ENCODE measurements around the gene INHBA.

The INHBA gene

DNA sequence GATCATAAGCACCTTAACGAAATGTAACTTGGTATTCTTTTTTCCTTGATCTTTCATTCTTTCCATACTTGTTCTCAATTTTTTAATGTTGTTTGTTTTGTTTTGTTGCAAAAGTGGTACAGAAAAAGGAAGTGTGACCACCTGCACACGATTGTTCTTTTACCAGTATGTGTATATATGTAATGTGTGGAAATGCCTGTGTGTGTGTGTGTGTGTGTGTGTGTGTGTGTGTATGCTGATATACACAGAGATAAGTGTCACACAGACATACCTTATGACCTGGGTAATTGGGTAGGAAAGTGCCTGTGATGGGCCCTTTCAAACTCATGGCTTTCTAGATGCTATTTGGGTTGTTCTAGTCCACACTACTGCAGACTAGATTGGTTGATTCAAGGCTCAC is 14.0 kb downstream of the INHBA start:
- DNase-seq (ENCODE audit: low read depth in 2 of 2) = no peak

DNA sequence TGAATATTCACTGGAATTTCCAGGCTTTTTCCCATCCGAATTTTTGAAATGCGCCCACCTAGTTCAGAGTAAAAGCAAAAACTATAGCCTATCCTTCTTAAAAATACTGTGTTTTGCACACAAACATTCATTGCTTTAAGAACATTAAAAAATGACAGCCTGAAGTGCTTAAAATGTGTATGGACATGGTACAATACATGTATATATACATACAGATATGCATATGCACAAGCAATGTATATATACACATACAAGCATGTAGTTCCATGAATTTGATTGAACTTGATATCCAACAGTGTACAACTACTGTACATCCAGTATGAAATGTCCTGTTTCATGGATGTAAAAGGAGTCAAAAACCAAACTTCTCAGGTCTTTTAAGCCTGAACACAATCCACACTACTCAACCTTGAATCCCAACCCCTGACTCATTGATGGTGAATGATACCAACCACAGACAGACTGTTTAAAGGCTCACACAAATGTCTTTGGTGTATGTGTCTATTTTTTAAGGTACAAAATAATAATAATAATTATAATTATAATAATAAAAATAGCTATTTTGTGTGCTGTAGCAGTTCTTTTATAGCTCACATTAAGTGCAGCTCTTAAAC is 14.8 kb downstream of the INHBA start:
- no peak for DNase-seq (ENCODE audit: low read depth in 2 of 2)

DNA sequence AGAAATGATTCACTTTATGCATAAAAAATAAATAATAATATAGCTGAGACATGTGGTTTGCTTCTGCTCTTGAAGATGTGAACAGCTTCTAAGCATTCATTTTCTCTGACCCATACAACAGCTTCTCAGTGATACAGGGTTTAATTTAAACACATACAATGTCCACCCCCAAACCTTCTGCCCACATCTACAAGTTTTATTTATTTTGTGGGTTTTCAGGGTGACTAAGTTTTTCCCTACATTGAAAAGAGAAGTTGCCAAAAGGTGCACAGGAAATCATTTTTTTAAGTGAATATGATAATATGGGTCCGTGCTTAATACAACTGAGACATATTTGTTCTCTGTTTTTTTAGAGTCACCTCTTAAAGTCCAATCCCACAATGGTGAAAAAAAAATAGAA is 17.2 kb downstream of the INHBA start:
- no peak for DNase-seq (ENCODE audit: low read depth in 2 of 2)

DNA sequence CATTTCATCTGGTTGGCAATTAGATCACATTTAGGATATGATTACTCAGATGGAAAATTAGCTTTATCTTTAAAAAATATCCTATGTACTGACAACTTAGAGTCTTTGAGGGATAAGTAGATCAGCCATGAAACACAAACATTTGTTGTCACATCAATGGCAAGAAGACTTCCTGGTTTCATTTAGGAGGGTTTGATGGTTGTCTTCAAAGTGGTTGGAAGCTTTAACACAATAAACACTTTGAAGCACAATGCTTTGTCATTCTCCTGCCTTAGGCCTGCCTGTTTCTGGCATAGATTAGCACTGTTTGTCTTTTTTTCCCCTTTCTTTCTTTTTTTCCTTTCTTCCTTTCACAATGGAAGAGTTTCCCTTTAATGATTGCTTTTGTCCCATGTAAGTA is 20.5 kb downstream of the INHBA start:
- DNase-seq (ENCODE audit: low read depth in 2 of 2) = no peak

DNA sequence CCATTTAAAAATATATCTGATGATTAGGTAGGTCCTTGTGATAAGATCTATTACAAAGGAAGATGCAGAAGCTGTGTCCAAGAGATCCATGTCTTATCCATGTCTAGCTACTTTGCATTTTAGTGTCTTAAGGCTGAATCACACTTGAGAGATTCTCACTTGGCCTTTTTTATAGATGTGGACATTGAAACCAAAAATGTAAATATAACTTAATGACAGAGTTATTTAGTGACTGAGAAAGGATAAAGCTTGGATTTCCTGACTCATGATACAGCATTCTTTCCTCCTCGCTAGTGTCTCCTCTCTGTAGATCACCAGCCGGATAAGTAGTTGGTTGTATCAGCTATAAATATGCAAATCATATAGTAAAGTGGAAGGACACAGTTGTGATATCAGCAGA is 23.3 kb downstream of the INHBA start:
- no peak for DNase-seq (ENCODE audit: low read depth in 2 of 2)

DNA sequence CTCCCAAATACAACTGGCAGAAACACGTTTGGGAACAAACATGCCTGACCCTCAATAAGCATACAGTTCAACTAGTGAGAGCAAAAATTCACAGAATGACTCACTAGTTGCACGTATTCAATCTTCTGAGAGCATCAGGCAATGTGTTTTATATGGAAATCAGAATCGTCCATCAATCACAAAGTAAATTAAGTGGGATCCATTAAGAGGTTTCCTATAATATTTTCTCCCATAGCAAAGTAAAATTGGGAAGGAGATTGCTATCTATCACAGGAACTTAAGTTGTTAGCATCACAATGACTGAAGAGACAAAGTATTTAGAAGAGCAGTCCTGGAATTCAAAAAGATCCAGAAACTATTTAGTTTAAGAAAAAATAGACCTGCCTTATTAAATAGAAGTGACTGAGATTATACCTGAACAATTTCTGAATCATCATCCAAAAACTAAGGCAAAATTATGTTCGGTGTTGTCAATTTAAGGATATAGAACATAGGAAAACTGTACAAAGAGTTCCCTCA is 28.3 kb downstream of the INHBA start:
- DNase-seq (ENCODE audit: low read depth in 2 of 2) = no peak

DNA sequence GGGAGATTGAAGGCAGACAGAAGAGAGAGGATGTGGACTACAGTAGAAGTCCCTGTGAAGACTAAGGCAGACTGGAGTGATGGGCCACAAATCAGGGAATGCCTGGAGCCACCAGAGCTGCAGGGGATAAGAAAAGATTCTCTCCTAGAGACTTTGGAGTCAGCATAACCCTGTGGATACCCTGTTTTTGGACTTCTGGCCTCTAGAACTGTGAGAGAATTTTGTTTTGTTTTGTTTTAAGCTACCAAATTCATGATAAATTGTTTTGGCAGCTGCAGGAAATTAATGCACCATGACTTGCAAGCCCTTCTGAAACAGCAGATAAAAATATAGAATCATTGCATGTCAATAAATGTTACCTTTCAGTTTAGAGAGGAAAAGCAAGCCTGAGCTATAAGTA is 41.3 kb downstream of the INHBA start:
- no peak for DNase-seq (ENCODE audit: low read depth in 2 of 2)

DNA sequence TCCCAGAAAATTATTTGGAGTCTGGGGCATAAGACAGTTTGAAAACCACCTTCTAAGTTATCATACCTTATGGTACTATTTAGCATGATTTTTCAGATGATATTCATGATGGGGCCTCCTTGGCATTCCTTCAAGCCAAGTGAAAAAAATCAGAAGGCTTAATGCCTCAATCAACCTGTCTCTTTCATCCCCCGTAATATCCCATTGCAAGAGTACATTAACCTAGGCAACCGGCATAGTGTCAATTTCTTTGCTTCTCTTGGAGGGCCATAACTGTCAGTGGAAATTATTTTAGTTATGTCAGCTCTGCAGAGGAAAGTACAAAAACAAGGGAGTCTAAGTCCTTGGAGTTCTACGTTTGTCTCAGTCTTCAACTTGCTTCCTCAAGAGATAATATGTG is 43.4 kb downstream of the INHBA start:
- no peak for DNase-seq (ENCODE audit: low read depth in 2 of 2)

DNA sequence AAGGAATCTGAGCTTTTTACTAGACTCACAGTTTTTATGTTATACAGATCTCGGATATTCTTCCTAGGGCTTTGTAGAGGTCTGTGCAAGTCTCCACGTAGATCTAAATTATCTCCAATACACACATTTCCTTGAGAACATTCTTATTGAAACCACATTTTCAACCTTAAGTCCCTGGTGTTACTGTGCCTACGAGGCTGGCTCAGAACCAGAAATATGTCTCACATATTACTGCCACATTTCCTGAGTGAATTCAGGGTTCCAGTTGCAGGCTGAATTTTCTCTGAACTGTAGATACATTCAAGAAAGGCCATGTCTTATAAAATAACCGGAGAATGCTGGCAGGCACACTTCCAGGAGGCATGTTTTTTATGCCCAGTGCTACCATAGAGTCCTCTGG is 46.5 kb downstream of the INHBA start:
- no peak for DNase-seq (ENCODE audit: low read depth in 2 of 2)

DNA sequence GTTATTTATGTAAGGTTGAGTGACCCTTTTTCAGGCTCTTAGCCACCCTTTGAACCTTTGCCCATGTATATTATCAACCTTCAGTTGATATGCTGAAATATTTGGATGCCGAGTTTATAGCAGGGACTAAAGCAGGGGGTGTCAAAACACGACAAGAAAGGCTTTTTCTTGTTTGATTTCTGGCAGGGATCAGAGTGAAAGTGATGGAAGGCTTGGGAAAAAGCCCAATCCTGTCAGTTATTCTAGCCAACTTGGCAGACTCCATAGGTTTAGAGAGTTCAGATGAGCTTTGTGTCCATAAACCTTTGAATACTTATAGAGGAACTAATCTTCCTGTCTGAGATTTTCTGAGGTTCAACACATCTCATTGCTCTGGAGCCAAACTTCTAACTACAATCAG is 47.5 kb downstream of the INHBA start:
- no peak for DNase-seq (ENCODE audit: low read depth in 2 of 2)

DNA sequence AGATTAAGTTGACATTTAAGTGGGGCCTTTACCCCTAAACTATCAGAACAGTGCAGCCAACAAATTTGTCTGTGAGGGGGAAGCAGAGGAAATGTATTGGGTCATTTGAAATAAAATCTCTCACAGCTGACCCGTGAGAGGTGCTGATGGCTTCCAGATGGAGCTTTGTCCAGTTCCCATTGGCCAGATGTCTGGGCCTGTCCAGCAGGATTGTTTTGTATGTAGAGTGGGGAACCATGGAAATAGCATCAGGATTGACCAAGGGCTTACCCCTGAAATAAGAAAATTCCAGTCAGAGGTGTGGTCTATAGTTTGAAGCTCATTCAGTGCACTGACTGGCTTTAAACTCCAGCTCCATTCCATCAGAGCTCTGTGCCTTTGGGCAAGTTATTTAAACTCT is 50.6 kb downstream of the INHBA start:
- no peak for DNase-seq (ENCODE audit: low read depth in 2 of 2)

DNA sequence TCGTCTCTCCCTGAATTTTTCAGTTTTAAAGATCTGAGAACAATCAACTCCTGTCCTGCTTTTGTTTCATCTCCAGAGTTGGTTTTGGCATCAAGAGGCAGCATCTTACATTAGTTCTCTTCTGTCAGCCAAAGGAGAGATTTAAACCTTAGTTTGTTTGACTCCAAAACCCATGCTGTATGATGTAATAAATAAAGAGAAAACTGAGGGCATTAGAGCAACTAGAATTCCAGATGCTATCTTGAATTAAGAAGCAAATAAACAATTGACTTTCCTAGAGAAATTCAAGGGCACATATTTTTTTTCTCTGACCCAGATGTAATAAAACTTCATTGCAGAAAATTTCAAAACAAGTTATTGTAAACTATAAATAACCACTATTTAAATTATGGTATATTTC is 54.4 kb downstream of the INHBA start:
- DNase-seq (ENCODE audit: low read depth in 2 of 2) = no peak

DNA sequence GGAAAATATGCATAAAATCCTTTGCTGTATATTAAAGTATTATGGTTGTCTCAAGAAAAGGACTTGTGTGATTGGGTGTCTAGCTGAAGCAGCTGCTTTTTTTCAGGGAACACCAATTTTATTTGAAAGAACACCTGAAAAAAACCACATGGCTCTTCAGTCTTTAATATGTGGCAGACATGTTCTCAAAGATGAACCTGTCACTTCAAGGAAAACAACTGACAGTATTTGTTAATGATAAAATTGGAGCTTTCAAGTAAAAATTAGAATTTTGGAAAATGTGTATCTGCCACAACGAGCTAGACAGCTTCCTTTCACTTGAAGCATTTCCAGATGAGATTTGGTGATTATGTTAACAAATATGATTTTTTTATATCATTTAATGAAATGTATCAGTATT is 59.3 kb downstream of the INHBA start:
- DNase-seq (ENCODE audit: low read depth in 2 of 2) = no peak

DNA sequence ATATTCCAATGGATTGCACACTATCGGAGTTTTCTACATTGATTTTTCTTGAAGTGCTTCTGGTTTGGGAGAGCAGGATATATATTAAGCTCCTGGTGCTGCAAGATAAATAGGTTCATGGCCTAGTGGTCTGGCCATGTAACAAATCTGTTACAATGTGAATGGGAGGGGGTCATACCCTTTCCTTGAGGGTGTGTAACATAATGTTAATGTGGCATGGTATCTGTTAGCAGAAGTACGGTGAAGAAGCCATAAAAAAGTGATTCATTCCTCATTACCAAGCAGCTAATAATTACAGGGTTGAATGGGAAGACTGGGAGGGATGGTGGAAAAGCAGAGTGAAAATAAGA is 61.2 kb downstream of the INHBA start:
- DNase-seq (ENCODE audit: low read depth in 2 of 2) = no peak

DNA sequence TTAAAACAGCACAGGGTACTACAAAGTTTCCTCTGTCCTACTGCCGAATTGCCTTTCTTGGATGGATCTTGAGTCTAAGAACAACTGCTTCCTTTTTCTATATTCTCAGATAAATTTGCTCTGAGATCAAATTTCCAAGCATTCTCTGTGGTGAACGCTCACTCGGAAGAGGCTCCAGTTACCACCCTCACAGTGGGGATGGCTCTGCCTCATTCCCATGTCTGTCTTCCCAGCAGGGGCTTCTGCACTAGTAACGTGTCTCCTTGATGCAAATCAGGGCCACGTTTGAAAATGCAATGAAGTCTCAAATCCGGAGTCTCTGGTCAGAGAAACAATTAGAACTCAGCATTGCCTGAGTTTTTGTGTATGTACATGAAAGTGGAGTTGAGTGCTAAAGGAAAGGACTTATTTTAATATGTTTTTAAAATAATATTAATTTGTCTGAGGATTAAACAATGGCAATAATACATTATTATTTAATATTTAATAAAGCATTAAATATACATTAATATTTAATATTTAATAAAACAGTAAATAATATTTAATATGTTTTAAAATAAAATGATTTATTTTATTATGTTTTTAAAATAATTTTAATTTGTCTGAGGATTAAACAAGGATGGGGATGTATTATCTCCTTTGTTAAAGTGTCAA is 61.8 kb downstream of the INHBA start:
- DNase-seq (ENCODE audit: low read depth in 2 of 2) = no peak

DNA sequence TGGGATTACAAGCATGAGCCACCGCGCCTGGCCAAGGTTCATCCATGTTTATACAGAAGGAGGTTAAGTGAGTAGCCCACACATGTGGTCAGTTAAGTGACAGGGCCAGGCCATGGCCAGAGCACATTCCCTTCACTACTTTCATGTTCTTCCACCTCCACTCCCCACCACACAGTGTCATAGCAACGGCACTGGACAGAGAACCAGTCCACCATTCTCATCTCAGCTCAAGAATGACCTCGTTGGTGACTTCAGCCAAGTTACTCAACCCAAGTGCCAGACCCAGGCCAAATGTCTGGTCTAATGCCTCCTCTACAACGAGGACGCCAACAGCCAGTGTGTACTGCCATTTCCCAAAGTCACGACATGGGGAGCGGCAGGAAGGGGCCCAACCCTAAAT is 62.4 kb downstream of the INHBA start:
- DNase-seq (ENCODE audit: low read depth in 2 of 2) = no peak

DNA sequence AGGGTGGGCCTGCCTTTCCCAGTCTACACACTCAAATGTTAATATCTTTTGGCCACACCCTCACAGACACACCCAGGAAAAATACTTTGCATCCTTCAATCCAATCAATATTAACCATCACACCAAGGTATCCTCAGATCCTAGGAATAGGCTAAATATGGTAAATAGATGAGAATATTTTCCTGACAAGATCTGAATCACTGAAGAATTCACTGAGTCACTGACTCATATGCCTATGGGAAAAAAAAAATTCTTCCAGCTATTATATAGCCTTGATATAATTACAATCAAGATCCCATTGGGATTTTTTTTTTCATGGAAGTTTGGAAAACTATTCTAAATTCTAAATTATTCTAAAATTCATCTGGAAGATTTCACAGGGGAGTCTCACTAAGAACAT is 65.8 kb downstream of the INHBA start:
- no peak for DNase-seq (ENCODE audit: low read depth in 2 of 2)
